Thyroid gland (tissue), 4 donors: ENCODE results near the gene SKA3.
"Not testable (repeated sequence)": the region's sequence is repeated elsewhere in the genome, so short reads cannot be mapped to it uniquely, and the experiment has no call there.

Experiments
- CTCF ChIP-seq, 6 experiments: fragments of 200-600 bp in 3 of 6; fragments of 450-650 bp in 3 of 6; sonication (generic) in 3 of 6; IDR thresholded peaks; one replicate each; pipeline ENCODE4 v1.5.1; 2016 to 2019; ENCODE audit warnings: antibody characterized with exemption in 6 of 6, mild to moderate bottlenecking in 2 of 6, inconsistent platforms in 1 of 6, moderate library complexity in 1 of 6
- POLR2A ChIP-seq, 2 donors: fragments of 450-650 bp; IDR thresholded peaks; one replicate each; pipeline ENCODE4 v1.6.1; 2017; ENCODE audit warnings: antibody characterized with exemption in 2 of 2, mild to moderate bottlenecking in 2 of 2, moderate library complexity in 1 of 2

DNA sequence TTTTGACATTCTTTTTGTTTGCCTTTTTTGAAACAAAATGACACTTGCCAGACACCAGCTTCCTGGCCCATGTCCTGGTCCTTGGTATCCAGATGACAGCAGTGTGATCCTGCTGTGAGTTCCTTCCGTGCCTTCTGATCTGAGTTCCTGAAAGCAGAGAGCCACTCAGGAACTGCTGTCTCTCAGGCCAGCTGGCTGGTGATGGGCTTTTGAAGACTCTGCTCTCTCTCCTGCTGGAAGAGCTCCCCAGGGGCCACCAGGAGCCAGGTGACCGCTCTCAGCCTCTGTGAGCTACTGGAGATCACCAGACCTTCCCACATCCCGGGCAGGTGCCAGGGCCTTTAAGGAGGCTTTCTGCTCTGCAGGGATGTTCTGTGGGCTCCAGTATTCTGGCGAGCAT lies 22.0 kb upstream of the SKA3 start:
- not testable (repeated sequence) for TF ChIP-seq CTCF, POLR2A (IDR thresholded peaks at IDR 0.05)
